ENCODE measurements around the gene MTHFR. TPM values are rescaled to one million over a fixed set of nuclear protein-coding genes. Genes with fewer than 3 reads are reported as not detected.
A peak's percentile ranks its signal among the peaks of the same experiment; 100 is the strongest.
"Not testable (repeated sequence)": the region's sequence is repeated elsewhere in the genome, so short reads cannot be mapped to it uniquely, and the experiment has no call there.

Gene MTHFR
- polyA plus RNA-seq, 1 donor from 2014 or later: 14.3 TPM

- peaks cover 5% of the 10 kb centered on the region for H3K36me3 Mint-ChIP-seq
- H3K27ac Mint-ChIP-seq: peak overlapping the region; percentile 37 to 98 (median 78)
- H3K4me3 Mint-ChIP-seq: peak overlapping the region in 2 of 4 donors; percentile 3 to 49
- H3K27me3 Mint-ChIP-seq: no peaks in the 10 kb centered on the region
- H3K9me3 Mint-ChIP-seq: no peaks in the 10 kb centered on the region
- peaks cover 19 to 31% (median 20%) of the 10 kb centered on the region in 3 donors for H3K4me1 Mint-ChIP-seq
These were observed 7.3 kb upstream of the MTHFR start for GRCh38 chr1:11813021-11813420.

DNA sequence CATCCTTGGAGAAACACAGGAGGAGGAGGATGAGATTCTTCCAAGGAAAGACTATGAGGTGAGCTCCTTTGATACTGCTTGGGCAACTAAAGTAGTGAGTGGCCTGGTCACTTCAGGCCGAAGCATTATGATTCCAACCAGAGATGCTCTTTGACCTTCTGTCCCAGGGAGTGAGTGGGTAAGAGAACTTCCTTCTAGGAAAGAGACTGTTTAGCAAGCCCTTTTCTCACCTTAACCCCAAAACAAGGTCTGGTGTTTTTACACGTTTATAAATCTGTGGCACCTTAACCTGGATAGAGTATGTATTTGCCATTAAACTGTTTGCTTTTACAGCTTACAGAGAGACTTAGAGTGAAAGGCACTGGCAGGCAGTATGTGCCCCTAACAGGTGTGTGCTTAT lies 1.4 kb upstream of the MTHFR start:
- Mint-ChIP-seq H3K4me1 (peaks cover 38 to 52% (median 43%) of the 10 kb centered on the region in 3 donors), H3K27me3 (no peaks in the 10 kb centered on the region), H3K27ac (peak overlapping the region; percentile 89 to 100 (median 100)), H3K9me3 (no peaks in the 10 kb centered on the region), H3K36me3 (peaks cover 3% of the 10 kb centered on the region), H3K4me3 (peak overlapping the region; percentile 87 to 100 (median 100))

DNA sequence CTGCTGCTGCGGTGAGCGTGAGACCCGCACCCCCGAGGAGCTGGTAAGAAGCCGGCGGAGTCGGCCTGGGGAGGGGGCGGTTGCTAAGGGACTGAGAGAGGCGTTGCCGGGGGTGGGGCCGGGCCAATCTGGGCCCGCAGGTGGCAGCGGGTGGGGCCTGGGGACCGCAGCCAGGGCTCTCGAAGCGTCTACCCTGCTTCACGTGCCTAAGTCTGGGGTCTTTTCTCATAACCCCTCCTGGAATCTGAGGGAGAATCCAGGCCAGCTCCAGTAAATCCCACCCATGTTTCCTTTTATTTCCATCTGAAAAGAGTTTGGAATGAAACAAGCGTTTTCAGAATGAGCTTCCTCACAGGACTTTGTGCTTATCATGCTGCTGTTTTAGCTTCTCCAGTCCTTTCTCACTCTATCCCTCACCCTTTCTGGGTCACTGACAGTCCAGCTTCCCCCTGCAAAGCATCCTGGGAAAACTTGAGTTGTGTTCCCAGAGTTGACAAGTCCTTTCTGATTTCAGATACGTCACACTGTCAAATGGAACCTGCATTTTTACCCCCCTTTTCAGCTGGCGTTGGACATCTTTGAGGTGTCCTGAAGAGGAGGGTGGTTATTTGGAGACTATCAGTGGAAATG lies 658 bp upstream of the MTHFR start:
- peaks cover 1% of the 10 kb centered on the region for H3K36me3 Mint-ChIP-seq
- H3K9me3 Mint-ChIP-seq: no peaks in the 10 kb centered on the region
- H3K27me3 Mint-ChIP-seq: no peaks in the 10 kb centered on the region
- H3K4me3 Mint-ChIP-seq: peak overlapping the region; percentile 87 to 100 (median 100)
- peaks cover 38 to 50% (median 46%) of the 10 kb centered on the region in 3 donors for H3K4me1 Mint-ChIP-seq
- peak overlapping the region; percentile 89 to 100 (median 100) for H3K27ac Mint-ChIP-seq

DNA sequence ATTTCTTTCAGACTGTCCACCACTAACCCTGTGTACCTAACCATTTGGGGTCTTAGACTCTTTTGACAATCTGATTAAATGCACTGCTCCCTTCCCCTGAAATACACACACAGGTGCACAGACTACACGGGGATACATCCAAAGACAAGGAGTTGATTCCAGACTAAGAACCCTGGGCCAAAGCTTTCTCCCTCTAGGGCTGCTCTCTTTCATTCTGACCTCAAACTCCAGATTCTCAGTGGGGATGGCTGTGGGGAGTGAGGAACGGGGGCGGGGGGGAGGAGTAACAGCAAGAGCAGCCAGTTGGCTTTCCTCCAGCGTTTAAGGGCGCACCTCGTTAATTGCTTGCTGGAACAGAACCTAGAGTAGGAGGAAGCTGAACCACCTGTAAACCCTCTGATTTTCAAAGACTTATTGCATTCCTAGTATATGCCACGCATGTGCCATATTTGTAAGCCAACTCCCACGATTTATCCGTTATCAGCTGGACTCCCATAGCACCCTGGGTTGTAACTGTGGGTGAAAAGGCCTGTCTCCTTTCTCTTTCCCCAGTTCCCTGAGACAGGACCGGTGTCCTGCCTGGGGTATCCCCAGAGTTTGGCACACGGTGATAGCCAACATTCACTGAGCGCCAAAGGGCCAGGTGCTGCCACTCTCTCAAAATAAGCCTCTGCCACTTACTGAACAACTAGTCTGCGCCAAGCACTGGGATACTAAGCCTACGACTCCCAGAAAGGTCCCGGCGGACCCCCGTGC lies 920 bp downstream of the MTHFR start:
- Mint-ChIP-seq H3K27ac (peak overlapping the region; percentile 87 to 100 (median 89)), H3K9me3 (no peaks in the 10 kb centered on the region), H3K4me1 (peaks cover 38 to 51% (median 46%) of the 10 kb centered on the region in 3 donors), H3K27me3 (no peaks in the 10 kb centered on the region), H3K36me3 (peaks cover 6% of the 10 kb centered on the region), H3K4me3 (peak overlapping the region; percentile 87 to 100 (median 100))

DNA sequence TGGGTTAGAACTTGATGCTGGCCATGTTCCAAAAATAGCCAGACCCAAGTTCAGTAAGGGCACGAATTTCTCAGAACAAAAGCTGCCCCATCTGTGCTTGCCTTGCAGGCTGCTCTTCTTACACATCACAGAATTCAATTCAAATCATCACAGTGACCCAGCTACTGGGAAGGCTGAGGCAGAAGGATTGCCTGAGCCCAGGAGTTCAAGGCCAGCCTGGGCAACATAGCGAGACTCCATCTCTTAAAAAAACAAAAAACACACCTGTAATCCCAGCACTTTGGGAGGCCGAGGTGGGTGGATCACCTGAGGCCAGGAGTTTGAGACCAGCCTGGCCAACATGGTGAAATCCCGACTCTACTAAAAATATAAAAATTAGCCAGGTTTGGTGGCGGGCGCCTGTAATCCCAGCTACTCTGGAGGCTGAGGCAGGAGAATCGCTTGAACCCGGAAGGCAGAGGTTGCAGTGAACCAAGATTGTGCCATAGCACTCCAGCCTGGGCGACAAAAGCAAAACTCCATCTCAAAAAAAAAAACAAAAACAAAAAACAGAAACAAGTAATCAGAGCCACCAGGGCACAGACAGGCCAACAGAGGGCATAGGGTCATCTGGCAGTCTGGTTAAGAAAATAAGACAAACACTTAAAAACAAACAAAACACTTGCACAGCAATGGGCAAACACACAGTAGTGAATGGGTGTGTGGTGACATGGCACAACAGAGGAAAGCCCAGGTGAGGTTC lies 1.7 kb downstream of the MTHFR start:
- not testable (repeated sequence) for H3K27me3 Mint-ChIP-seq, H3K9me3 Mint-ChIP-seq, H3K36me3 Mint-ChIP-seq
- Mint-ChIP-seq H3K4me1 (peaks cover 35 to 49% (median 46%) of the 10 kb centered on the region in 3 donors), H3K4me3 (peak overlapping the region; percentile 87 to 100 (median 100)), H3K27ac (peak overlapping the region; percentile 85 to 94 (median 89))

DNA sequence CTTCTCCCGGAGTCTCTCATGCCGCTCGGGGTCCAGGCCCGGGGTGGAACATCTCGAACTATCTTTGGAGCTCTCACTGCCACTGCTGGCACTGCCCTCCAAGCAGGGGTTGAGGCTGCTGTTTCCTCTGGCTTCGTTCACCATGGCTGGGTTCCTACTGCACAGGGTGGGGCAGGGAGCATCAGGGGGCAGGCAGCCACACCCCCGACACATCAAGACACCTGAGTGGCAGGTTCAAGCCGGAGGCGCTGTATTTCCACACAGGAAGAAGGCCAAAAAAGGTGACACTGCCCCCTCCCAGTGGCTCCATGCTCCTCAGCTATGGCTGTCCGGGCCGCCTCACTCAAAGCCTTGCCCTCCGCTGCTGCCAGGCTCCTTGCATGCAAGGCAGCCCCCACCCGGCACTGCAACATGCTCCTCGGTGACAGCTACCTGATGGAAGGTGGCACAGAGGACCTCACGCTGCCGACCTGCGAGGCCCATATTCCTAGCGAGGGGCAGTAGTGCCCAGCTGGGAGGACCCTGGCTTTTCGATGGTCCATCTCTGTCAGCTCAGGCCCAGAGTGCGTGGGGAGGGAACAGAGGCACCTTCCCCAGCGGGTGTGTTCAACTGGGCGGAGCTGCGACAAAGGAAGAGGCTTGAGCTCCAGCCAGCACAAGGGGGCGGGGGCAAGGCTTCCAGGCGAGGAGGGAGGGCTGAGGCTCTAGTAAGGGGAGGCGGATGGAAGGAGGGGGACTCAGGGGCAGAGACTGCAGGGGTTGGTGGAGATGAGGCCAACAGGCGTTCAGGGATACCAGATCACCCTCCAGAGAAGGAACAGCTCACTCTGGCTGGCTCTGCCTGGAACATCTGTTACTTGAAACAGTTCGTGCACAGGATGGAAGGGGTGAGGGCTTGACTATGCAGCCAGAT lies 2.5 kb downstream of the MTHFR start:
- H3K27me3 Mint-ChIP-seq: no peaks in the 10 kb centered on the region
- peak overlapping the region; percentile 94 to 97 (median 96) for H3K27ac Mint-ChIP-seq
- no peaks in the 10 kb centered on the region for H3K9me3 Mint-ChIP-seq
- peaks cover 6% of the 10 kb centered on the region for H3K36me3 Mint-ChIP-seq
- H3K4me3 Mint-ChIP-seq: peak overlapping the region; percentile 87 to 99 (median 94)
- H3K4me1 Mint-ChIP-seq: peaks cover 31 to 44% (median 42%) of the 10 kb centered on the region in 3 donors

GRCh38 chr1:11802616-11802972 lies 3.2 kb downstream of the MTHFR start:
- no peaks in the 10 kb centered on the region for H3K27me3 Mint-ChIP-seq

DNA sequence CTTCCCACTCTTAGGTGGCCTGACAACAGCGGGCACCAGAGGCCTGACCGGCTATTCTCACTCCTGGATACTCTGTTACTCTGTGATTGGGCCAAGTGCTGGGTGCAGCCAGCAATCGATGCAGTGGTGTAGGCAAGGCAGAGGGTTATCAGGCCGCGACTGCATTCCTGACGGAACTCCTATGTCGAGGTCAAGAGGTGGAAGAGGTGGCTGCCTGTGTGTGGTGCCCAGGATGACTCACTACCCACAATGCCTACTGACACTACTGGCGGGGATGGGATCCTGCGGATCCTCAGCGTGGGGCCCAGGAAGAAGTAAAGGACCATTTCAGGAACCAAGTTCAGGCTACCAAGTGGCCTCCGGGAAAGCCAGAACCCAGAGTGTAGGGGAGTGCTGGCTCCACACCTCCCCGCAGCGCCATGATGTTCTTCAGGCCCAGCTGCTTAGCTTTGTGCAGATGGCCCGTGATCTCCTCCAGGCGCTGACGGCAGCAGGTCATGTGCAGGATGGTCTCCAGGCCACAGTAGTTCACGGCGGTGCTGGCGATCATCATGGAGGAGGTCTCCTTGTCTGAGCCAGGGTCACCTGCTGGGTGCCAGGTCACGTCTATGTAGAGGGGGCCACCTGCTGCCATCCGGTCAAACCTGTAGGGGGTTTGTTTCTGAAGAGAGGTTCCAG lies 4.9 kb downstream of the MTHFR start:
- Mint-ChIP-seq H3K4me3 (peak overlapping the region in 1 of 4 donors; percentile 87), H3K9me3 (no peaks in the 10 kb centered on the region), H3K36me3 (peaks cover 4% of the 10 kb centered on the region), H3K4me1 (peaks cover 20 to 29% (median 28%) of the 10 kb centered on the region in 3 donors), H3K27ac (no peak overlapping the region), H3K27me3 (no peaks in the 10 kb centered on the region)

More at GRCh38 chr1:11802616-11802972, 3.2 kb downstream of the MTHFR start:
- peak overlapping the region in 2 of 3 donors; percentile 96 to 97 for H3K27ac Mint-ChIP-seq
- peaks cover 6% of the 10 kb centered on the region for H3K36me3 Mint-ChIP-seq
- H3K9me3 Mint-ChIP-seq: no peaks in the 10 kb centered on the region
- H3K4me1 Mint-ChIP-seq: peaks cover 26 to 38% (median 36%) of the 10 kb centered on the region in 3 donors
- H3K4me3 Mint-ChIP-seq: peak overlapping the region; percentile 87 to 99 (median 94)

- Mint-ChIP-seq H3K4me1 (peaks cover 19 to 29% (median 28%) of the 10 kb centered on the region in 3 donors), H3K27ac (peak overlapping the region in 1 of 3 donors; percentile 57), H3K36me3 (peaks cover 8% of the 10 kb centered on the region), H3K9me3 (no peaks in the 10 kb centered on the region), H3K4me3 (no peak overlapping the region), H3K27me3 (no peaks in the 10 kb centered on the region)
These were observed 5.4 kb downstream of the MTHFR start for GRCh38 chr1:11800391-11800755.

DNA sequence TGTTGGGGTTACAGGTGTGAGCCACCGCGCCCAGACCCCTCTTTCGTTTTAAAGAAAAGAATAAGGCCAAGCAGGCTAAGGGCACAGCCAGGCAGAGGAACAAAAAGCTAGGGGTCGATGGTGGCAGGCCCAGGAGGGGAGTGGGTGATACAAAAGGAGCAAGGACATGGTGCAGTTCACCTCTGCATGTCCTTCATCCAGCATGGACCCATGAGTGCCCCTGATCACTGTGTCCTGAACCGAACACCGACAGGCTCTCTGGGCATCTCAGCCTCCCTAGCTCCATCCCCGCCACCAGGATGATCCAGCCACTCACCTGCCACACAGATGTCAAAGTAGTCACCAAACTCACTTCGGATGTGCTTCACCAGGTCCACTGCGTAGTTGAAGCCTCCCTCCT lies 5.9 kb downstream of the MTHFR start:
- Mint-ChIP-seq H3K9me3 (no peaks in the 10 kb centered on the region), H3K4me1 (peaks cover 19 to 29% (median 26%) of the 10 kb centered on the region in 3 donors), H3K27ac (peak overlapping the region in 1 of 3 donors; percentile 57), H3K4me3 (no peak overlapping the region), H3K36me3 (peaks cover 8% of the 10 kb centered on the region), H3K27me3 (no peaks in the 10 kb centered on the region)

DNA sequence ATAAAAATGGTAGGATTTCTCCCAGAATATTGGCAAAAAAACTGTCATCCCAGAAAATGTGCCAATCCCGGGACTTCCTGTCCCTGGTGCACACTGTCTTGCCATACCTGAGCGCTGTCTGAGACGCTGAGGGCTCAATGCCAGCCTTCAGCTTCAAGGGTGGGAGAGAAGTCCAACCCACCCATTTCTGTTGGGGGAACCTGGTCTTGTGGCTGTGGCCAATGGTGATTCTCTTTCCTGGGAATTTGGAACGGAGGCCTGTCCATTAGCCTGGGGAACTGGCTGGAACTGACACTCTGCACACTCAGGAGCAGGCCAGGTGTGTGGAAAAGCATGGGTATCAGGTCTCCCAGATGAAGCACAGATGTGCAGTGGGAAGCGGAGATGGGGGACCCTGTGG lies 6.7 kb downstream of the MTHFR start:
- Mint-ChIP-seq H3K27ac (no peak overlapping the region), H3K4me1 (peaks cover 14 to 24% (median 21%) of the 10 kb centered on the region in 3 donors), H3K9me3 (no peaks in the 10 kb centered on the region), H3K36me3 (peaks cover 8% of the 10 kb centered on the region), H3K27me3 (no peaks in the 10 kb centered on the region), H3K4me3 (no peak overlapping the region)

DNA sequence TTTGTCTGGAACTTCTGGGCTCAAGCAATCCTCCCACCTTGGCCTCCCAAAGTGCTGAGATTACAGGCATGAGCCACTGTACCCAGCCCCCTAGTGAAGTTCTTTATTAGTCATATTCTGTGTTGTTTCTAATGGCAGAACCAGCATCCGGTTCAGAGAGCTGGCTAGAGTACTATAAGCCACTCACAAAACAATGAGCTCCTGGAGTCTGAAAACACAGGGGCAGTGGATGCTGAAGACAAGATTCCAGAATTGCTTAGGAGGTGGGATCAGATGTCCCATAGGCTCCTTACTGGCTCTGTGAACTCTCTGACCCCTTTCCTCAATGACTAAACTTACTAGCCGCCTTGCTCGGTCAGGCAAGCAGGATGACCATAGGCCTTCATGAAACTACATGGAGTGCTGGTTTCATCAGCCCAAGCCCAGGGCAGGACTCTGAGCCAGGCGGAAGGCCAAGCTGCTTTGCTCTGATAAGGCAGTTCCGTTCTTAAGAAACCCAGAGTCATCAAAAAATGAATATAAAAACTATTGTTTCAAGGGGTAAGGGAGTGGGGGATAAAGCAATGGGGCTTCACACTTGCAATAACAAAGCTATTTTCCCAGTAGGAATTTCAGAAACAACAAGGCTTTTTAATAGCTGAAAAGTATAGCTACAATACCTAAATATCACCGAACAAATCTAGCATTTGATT lies 8.1 kb downstream of the MTHFR start:
- H3K4me3 Mint-ChIP-seq: peak overlapping the region in 1 of 4 donors; percentile 58
- no peak overlapping the region for H3K27ac Mint-ChIP-seq
- no peaks in the 10 kb centered on the region for H3K9me3 Mint-ChIP-seq
- peaks cover 3 to 12% (median 8%) of the 10 kb centered on the region in 3 donors for H3K4me1 Mint-ChIP-seq
- H3K27me3 Mint-ChIP-seq: no peaks in the 10 kb centered on the region
- H3K36me3 Mint-ChIP-seq: peaks cover 8% of the 10 kb centered on the region

DNA sequence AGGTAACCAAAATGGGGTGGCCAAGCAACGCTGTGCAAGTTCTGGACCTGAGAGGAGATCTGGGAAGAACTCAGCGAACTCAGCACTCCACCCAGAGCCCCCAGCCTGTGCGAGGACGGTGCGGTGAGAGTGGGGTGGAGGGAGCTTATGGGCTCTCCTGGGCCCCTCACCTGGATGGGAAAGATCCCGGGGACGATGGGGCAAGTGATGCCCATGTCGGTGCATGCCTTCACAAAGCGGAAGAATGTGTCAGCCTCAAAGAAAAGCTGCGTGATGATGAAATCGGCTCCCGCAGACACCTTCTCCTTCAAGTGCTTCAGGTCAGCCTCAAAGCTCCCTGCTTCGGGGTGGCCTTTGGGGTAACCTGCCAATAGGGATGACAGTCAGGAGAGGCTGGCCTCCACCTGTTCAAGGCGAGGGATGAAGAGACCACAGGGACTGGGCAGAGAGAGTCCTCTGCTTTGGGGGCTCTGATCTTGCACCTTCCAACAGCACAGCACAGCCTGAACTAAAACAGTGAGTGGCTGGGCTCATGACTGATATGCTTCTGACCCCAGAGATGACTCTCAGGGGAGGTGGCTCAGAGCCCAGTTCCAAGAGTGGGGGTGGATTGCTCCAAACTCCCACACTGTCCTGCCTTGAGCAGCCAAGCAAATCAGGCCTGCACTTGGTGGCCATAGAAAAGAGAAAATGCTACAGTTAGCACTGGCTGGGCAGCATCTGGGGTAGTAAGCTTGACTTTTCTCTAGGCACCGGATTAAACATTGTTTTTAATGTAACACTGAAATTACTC lies 9.5 kb downstream of the MTHFR start:
- Mint-ChIP-seq H3K4me3 (no peak overlapping the region), H3K4me1 (peaks cover 0 to 7% (median 2%) of the 10 kb centered on the region in 3 donors), H3K9me3 (no peaks in the 10 kb centered on the region), H3K27ac (no peak overlapping the region), H3K27me3 (no peaks in the 10 kb centered on the region), H3K36me3 (peaks cover 12% of the 10 kb centered on the region)
